GM18873 (cell line): ENCODE results near the gene CCL15.
"Not testable (repeated sequence)": the region's sequence is repeated elsewhere in the genome, so short reads cannot be mapped to it uniquely, and the experiment has no call there.

Source experiments
- ATAC-seq: cut with Tn5 transposase; IDR thresholded peaks from one replicate; pipeline ENCODE4 v1.9.1; 2021; ENCODE audit warnings: mild to moderate bottlenecking, moderate library complexity, moderate number of reproducible peaks; ENCODE audit not compliant: unreplicated experiment, low FRiP score

Gene CCL15

DNA sequence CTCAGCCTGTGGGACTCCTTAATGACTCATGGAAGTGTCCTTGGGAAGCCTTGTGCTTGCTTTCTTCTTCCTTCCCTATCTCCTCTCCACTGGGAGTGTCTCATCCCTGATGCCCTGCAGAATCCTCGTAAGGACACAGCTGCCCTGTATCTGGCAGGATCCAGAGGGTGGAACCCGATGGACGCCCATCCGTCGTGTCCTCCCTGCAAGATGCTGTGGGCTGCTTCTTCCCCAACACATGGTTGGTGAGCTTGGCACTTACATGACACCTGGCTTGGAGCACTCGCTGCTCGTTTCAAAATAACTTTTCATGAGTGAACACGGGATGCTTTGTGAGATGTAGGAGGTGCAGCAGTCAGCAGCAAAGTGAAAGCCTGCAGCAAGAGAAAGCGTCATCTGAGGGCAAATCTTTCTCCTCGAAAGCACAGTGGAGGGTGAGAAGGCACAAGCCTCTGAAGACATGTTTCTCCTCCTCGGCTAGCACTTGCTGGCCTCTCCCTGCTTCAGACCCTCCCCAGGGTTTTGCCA, 3.3 kb downstream of the CCL15 start:
- ATAC-seq: no peak

GRCh38 chr17:35995346-35995745, 6.0 kb downstream of the CCL15 start:
- not testable (repeated sequence) for ATAC-seq

GRCh38 chr17:35991075-35991474, 10.3 kb downstream of the CCL15 start:
- no peak for ATAC-seq

DNA sequence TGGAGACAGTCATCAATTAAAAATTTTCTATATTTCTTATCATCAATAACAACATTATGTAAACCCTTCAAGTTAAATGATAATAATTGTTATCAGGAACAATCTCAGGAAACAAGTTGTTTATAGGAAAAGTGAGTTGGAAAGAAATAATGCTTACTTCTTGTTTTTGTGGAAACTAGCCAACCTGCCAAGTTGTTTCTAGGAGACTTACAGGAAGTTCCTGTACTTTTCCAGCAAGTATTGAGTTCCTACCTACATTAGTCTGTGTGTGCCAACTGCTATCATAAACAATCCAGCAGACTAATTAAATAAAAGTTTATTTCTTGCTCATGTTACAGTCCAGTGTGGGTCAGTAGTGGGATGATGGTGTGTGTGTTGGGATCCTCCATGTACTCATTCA, 13.2 kb downstream of the CCL15 start:
- no peak for ATAC-seq

DNA sequence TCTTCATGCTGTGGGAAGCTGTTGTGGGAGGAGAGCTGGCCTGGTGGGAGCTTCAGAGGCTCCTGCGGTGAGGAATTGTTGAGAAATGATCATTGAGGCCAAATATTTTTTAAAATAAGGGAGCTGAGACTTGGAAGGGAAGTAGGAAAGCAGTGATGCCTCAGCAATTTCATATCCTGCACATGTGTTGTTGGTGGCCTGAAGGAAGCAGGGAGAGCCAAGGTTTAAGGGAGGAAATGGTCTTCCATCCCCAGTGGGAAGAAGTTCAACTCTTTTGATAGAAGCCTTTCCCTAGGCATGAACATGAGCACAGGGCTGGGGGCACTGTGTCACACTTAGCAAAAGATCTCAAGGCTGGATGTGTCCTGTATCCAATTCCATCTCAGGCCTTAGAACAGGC, 14.7 kb downstream of the CCL15 start, which contains the start of gene CCL14:
Gene CCL14, minus strand, starts transcription at position 87 of the 400 bp plus-strand sequence. Its CDS starts 80 bp downstream, at position 7.
- ATAC-seq: no peak

GRCh38 chr17:35984140-35984539, 17.2 kb downstream of the CCL15 start:
- no peak for ATAC-seq

DNA sequence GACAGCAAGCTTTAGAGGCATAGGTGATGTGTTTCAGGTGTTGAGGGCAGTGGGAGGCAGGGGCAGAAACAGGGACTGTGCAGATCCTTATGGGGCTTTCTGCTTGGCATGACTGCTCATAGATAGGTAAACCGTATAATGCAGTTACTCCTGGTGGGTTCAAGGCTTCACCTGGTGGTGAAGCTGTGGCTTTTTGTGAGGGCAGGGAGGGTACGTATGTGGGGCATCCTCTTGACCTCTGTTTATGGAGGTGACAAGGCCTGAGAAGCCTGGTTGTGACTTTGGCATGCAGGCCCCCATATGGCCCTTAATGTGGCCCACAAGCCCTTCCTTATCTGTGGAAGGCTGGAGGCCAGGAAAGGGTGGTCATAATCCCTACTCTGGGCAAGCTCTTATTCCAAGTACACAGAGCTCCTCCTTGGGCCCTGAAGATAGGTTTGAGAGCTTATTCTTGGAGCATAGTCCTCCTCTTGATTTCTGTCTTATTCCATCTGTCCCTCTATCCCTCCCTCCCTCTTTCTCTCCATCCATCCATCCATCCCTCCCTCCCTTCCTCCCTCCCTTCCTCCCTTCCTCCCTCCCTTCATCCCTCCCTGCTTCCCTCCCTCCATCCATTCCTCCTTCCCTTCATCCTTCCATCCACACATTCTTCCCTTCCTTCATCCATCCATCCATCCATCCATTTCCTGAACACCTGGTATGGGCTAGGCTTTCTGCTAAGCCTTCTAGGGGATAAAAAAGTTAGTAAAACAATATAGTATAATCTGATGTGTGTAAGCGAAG, 18.8 kb downstream of the CCL15 start:
- no peak for ATAC-seq

DNA sequence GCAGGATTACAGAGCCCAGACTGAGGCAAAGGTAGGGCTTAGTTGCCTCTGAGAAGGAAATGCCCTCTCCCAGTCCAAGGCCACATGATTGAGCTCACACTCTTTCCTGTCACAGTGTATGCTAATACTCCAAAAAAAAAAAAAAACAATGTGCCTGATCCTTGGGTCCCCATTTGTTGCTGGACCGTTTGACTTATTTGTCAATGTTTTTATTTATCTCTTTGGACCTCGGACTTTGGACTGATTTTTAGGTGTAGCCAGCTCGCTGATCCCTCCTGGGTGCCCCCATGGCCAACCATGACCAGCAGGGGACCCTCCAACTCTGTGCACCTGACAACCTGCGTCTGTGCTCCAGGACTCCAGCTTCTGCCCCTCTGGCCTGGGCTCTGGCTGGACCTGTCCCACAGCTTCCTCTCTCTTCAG, 19.4 kb downstream of the CCL15 start:
- no peak for ATAC-seq

- no peak for ATAC-seq
These were observed 20.1 kb downstream of the CCL15 start, which contains the start of gene CCL16 for GRCh38 chr17:35981246-35981645. Gene CCL16 (minus strand): TSS chr17:35981497. CDS start chr17:35981420, 77 bp downstream.

DNA sequence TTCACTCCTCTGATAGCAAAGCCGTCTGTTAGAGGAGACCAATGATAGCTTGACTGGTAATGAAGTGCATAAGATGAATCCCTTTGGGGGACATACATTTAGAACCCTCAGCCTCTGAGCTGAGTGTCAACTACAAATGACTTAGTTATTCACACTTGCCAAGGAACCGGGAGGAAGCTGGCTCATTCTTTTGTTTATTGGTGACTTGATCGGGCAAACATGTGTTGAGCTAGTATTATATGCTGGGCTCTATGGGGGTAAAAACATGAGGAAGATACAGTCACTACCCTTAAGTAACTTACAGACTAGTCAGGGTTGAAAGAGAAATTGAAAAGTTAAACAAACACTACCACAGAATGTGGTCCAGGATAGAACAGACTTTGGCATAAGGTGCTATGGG, 23.0 kb downstream of the CCL15 start:
- no peak for ATAC-seq

- no peak for ATAC-seq
These were observed 23.8 kb downstream of the CCL15 start for GRCh38 chr17:35977509-35977908.

GRCh38 chr17:35973333-35974260, 27.8 kb downstream of the CCL15 start:
- ATAC-seq: no peak

- ATAC-seq: no peak
These were observed 28.4 kb downstream of the CCL15 start for GRCh38 chr17:35972945-35973332.

DNA sequence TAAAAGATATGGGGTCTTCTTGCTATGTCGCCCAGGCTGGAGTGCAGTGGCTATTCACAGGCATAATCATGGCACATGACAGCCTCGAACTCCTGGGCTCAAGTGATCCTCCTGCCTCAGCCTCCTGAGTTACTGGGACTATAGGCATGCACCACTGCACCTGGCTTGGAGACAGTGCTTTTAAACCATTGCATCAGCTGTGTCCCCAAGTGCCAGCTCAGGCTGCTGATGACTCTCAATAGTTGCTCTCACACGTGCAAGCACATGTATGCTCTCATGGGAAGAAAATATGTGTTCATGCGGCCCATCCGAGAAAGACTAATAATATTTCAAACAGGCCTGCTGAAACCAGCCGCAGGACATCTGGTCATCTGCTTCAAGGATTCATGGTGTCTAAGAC, 28.8 kb downstream of the CCL15 start:
- no peak for ATAC-seq

- no peak for ATAC-seq
These were observed 29.3 kb downstream of the CCL15 start for GRCh38 chr17:35972066-35972465.

DNA sequence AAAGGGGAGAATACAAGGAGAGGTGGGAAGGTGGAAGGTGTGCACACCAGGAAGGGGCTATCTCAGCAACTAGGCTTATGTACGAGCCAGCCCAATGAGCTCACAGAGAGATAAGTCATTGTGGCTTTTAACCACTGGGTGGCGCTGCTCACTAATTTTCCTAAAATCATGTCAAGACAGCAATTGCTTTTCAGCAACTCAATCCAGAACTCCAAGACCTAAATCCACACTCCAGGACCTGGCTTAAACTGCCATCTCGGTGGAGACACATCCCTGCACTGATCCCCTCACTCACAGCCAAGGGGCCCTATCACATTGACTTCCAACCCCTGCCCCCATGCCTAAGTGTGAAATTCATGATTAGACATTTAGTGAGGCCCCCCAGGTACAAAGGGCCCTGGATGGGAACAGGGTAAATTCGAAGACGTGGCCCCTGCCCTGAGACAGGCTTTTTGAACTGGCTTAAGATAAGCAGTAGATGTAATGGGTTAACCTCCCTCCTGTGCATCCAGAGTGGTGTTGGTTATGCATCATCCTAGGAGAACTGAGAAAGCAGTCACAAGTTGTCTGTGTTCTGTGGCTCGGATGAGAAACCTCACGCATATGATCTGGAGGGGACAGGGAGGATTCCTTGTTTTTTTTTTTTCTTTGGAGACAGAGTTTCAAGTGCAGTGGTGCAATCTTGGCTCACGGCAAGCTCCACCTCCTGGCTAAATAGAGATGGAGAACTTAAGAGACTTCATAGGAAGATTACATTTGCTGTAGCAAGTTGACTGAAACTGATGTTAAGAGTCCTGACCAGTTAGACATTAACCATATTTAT, 31.6 kb downstream of the CCL15 start:
- no peak for ATAC-seq

DNA sequence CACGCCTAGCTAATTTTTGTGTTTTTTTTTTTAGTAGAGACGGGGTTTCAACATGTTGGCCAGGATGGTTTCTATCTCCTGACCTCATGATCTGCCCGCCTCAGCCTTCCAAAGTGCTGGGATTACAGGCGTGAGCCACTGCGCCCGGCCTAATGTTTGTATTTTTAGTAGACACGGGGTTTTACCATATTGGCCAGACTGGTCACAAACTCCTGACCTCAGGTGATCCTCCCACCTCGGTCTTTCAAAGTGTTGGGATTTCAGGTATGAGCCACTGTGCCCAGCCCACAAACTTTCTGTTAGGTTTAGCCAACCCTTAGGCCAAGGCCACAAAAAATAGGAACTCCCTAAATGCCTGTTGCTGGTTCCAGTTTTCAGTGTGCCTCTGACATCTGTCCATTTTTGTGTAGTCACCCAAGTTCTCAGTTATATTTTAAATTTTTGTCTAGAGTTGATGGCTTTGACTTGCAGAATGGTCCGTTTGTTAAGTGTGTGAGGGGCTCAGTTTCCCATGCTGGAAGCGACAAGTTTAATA, 32.8 kb downstream of the CCL15 start:
- no peak for ATAC-seq

- ATAC-seq: no peak
These were observed 36.1 kb downstream of the CCL15 start for GRCh38 chr17:35965272-35965671.

DNA sequence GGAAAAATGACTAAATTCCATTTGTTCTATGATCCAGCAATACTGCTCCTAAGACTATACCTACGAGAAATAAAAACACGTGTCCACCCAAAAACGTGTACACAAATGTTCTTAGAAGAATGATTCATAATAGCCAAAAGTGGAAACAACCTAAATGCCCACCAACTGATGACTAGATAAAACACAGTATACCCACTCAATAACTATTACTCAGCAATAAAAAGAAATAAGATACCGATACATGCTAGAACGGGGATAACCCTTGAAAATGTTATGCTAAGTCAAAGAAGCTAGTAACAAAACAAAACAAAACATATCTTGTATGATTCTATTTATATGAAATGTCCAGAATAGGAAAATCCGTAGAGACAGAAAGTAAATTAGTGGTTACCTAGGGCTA, 37.7 kb downstream of the CCL15 start:
- ATAC-seq: no peak

DNA sequence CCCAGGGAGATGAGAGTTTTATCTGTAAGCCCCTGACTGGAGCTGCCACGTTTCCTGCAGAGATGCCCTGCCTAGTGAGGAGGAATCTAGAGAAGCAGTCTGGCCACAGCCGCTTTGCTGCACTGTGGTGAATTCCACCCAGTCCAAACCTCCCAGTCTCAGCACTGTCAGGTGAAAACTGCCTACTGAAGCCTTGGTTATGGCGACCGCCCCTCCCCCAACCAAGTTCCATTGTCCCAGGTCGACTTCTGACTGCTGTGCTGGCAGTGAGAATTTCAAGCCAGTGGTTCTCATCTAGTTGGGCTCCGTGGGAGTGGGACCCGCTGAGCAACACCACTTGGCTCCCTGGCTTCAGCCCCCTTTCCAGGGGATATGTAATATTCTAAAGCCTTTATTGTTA, 47.6 kb downstream of the CCL15 start:
- ATAC-seq: no peak
